ENCODE measurements around the gene PPP4R2. TPM values are rescaled to one million over a fixed set of nuclear protein-coding genes. Genes with fewer than 3 reads are reported as not detected.

The PPP4R2 gene, protein sequence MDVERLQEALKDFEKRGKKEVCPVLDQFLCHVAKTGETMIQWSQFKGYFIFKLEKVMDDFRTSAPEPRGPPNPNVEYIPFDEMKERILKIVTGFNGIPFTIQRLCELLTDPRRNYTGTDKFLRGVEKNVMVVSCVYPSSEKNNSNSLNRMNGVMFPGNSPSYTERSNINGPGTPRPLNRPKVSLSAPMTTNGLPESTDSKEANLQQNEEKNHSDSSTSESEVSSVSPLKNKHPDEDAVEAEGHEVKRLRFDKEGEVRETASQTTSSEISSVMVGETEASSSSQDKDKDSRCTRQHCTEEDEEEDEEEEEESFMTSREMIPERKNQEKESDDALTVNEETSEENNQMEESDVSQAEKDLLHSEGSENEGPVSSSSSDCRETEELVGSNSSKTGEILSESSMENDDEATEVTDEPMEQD
- 81.8 and 91.4 TPM in 2 replicates for total RNA-seq
- polyA plus RNA-seq = 51.0 and 58.8 TPM in 2 replicates

DNA sequence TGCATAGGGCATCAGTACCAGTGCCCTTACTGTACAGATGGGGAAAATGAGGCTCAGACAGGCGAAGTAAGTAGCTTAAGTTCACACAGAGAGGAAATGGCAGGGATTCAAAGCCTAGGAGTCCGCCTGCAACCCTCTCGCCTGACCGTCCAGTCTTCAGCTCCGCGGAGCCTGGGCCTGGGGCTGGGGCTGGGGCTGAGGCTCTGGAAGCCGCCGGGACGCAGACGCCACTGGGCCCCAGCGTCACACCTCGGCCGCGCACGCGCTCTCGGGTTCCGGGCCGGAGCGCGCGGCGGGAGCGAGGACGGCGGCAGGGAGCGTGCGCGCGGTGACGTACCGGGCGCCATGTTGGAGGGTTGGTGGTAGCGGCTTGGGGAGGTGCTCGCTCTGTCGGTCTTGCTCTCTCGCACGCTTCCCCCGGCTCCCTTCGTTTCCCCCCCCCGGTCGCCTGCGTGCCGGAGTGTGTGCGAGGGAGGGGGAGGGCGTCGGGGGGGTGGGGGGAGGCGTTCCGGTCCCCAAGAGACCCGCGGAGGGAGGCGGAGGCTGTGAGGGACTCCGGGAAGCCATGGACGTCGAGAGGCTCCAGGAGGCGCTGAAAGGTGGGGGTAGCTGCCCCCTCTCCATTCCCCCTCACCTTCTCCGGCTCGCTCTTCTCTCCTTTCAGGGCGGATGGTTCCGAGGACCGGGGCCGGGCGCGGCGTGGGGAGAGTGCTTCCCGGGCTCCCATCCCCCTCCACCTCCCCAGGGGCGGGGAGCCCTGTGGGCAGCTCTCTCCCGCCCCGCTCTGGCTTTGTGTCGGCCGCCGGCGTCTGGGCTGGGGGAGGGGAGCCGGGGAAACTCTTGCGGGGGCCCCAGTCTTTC is at the start of gene PPP4R2:
Gene PPP4R2 (plus strand): TSS at position 339 of the 861 bp plus-strand sequence. CDS start 227 bp downstream, at position 566.
- peak within 1 kb of the TSS; percentile 98 for H3K27ac ChIP-seq
- DNase-seq (ENCODE audit: low spot score) = peak; percentile 96
- H2AFZ ChIP-seq = peak within 1 kb of the TSS; percentile 89
- H3K27me3 ChIP-seq = no peaks in the 10 kb centered on the region
- peaks cover 20% of the 10 kb centered on the region for H3K4me1 ChIP-seq (ENCODE audit: insufficient read depth)
- H3K9me3 ChIP-seq (ENCODE audit: low read depth) = no peaks in the 10 kb centered on the region
- TF ChIP-seq, protein P1, sequence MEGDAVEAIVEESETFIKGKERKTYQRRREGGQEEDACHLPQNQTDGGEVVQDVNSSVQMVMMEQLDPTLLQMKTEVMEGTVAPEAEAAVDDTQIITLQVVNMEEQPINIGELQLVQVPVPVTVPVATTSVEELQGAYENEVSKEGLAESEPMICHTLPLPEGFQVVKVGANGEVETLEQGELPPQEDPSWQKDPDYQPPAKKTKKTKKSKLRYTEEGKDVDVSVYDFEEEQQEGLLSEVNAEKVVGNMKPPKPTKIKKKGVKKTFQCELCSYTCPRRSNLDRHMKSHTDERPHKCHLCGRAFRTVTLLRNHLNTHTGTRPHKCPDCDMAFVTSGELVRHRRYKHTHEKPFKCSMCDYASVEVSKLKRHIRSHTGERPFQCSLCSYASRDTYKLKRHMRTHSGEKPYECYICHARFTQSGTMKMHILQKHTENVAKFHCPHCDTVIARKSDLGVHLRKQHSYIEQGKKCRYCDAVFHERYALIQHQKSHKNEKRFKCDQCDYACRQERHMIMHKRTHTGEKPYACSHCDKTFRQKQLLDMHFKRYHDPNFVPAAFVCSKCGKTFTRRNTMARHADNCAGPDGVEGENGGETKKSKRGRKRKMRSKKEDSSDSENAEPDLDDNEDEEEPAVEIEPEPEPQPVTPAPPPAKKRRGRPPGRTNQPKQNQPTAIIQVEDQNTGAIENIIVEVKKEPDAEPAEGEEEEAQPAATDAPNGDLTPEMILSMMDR (IDR thresholded peaks at IDR 0.05; ENCODE audit: poor library complexity) = no peak
- no peak for TF ChIP-seq EZH2phosphoT487 (IDR thresholded peaks at IDR 0.05; ENCODE audit: low read depth, severe bottlenecking, unreplicated experiment)
- TF ChIP-seq EZH2 (IDR thresholded peaks at IDR 0.05; ENCODE audit: borderline replicate concordance) = no peak
- H3K36me3 ChIP-seq (replicated peaks; ENCODE audit: insufficient read depth, low read depth) = no peaks in the 10 kb centered on the region
- peaks cover 39% of the 10 kb centered on the region for H4K20me1 ChIP-seq (ENCODE audit: insufficient read depth, poor library complexity, severe bottlenecking)
- H3K4me2 ChIP-seq = peak within 1 kb of the TSS; percentile 79
- WGBS (ENCODE audit: low lambda C conversion rate, missing lambda C conversion rate) = 2% methylated on average over 41 of the region's 75 CpGs
- no peaks in the 10 kb centered on the region for H3K9me2 ChIP-seq (replicated peaks; ENCODE audit: insufficient read depth)
- peak within 1 kb of the TSS; percentile 67 for H3K4me3 ChIP-seq
- H3K79me2 ChIP-seq = no peaks in the 10 kb centered on the region

DNA sequence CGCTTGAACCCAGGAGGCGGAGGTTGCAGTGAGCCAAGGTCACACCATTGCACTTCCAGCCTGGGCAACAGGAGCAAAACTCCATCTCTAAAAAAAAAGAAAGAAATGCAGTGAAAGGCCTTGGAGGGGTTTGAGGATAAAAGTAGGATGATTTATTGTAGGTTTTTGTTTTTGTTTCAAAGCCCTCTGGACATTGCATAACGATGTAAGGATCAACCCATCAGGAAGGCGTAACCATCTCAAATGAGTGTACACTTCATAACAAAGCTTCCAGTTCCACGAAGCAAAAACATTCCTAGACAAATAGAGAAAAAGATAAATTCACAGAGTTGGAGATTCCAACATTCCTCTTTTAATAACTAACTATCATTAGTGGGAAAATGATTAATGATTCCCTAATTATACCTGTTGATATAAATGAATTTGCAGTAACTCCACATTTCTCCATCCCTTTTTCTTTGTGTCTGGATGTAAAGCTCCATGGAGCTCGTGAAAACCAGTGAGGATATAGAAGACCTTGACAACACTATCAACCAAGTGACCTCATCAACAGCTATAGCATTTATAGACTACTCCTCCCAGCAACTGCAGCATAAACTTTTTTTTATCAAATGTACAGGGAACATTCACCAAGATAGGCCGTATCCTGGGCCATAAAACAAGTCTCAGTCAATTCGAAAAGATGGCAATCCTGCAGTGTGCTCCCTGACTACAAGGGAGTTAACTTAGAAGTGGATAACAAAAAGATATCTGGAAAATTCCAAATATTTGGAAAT is 48.7 kb upstream of the PPP4R2 start:
- H3K27ac ChIP-seq = peak overlapping the region; percentile 61

DNA sequence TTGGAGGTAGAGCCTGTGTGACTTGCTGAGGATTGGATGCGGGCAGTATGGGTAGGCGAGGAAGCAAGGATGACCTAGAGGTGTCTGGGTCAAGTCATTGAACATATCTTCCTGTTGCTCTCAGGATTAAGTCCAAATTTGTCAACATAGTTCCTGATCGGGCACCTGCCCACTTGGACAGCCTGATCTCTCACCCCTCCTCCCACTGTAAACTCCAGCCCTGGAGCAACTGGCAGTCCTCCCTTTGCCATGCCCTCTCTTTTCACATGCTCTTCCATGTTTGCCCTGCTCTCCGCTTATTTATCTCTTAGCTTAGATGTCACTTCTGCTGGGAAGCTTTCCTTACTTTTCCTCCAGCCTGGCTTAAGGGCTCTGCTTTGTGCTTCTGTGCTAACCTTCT is 47.6 kb upstream of the PPP4R2 start:
- Histone ChIP-seq H3K9me3 (ENCODE audit: low read depth) (no peaks in the 10 kb centered on the region), H3K4me2 (no peak overlapping the region), H3K36me3 (replicated peaks; ENCODE audit: insufficient read depth, low read depth) (no peaks in the 10 kb centered on the region), H3K27ac (no peak overlapping the region), H3K4me1 (ENCODE audit: insufficient read depth) (peaks cover 12% of the 10 kb centered on the region), H2AFZ (no peak overlapping the region), H3K79me2 (no peaks in the 10 kb centered on the region), H3K4me3 (no peak overlapping the region), H3K9me2 (replicated peaks; ENCODE audit: insufficient read depth) (no peaks in the 10 kb centered on the region), H4K20me1 (ENCODE audit: insufficient read depth, poor library complexity, severe bottlenecking) (no peaks in the 10 kb centered on the region), H3K27me3 (no peaks in the 10 kb centered on the region)
- TF ChIP-seq, protein P1 (IDR thresholded peaks at IDR 0.05; ENCODE audit: poor library complexity) = no peak
- TF ChIP-seq EZH2 (IDR thresholded peaks at IDR 0.05; ENCODE audit: borderline replicate concordance) (no peak), EZH2phosphoT487 (IDR thresholded peaks at IDR 0.05; ENCODE audit: low read depth, severe bottlenecking, unreplicated experiment) (no peak)
- DNase-seq (ENCODE audit: low spot score) = no peak
- WGBS (ENCODE audit: low lambda C conversion rate, missing lambda C conversion rate) = 97% methylated on average over 4 of the region's 4 CpGs

More for the DNA sequence above, 48.7 kb upstream of the PPP4R2 start:
- H3K27me3 ChIP-seq = no peaks in the 10 kb centered on the region
- no peaks in the 10 kb centered on the region for H3K36me3 ChIP-seq (replicated peaks; ENCODE audit: insufficient read depth, low read depth)
- DNase-seq (ENCODE audit: low spot score) = peak; percentile 17
- H2AFZ ChIP-seq = no peak overlapping the region
- no peaks in the 10 kb centered on the region for H3K79me2 ChIP-seq
- H3K9me2 ChIP-seq (replicated peaks; ENCODE audit: insufficient read depth) = no peaks in the 10 kb centered on the region
- peaks cover 9% of the 10 kb centered on the region for H3K4me1 ChIP-seq (ENCODE audit: insufficient read depth)
- WGBS (ENCODE audit: low lambda C conversion rate, missing lambda C conversion rate) = 70% methylated on average over 8 of the region's 8 CpGs
- H3K4me3 ChIP-seq = no peak overlapping the region
- H4K20me1 ChIP-seq (ENCODE audit: insufficient read depth, poor library complexity, severe bottlenecking) = no peaks in the 10 kb centered on the region
- TF ChIP-seq, protein P1 (IDR thresholded peaks at IDR 0.05; ENCODE audit: poor library complexity) = no peak
- TF ChIP-seq EZH2phosphoT487 (IDR thresholded peaks at IDR 0.05; ENCODE audit: low read depth, severe bottlenecking, unreplicated experiment) (no peak), EZH2 (IDR thresholded peaks at IDR 0.05; ENCODE audit: borderline replicate concordance) (no peak)
- H3K9me3 ChIP-seq (ENCODE audit: low read depth) = no peaks in the 10 kb centered on the region
- H3K4me2 ChIP-seq = no peak overlapping the region

Data from hepatocyte (in vitro differentiated cells).